NT2/D1 (cell line): ENCODE results near the gene RAMAC.
A peak's percentile ranks its signal among the peaks of the same experiment; 100 is the strongest.
"Not testable (repeated sequence)": the region's sequence is repeated elsewhere in the genome, so short reads cannot be mapped to it uniquely, and the experiment has no call there.

Experiments used
- DNase-seq: peaks from one replicate; pipeline ENCODE4 v3.0.0-alpha.2; 2011; ENCODE audit warnings: low read depth, low spot score
- H3K27me3 ChIP-seq: 2 replicates; pipeline ENCODE4 v1.6.0; 2011; ENCODE audit warnings: mild to moderate bottlenecking; ENCODE audit not compliant: insufficient read length, insufficient read depth
- H3K36me3 ChIP-seq: 2 replicates; pipeline ENCODE4 v1.6.1; 2011; ENCODE audit warnings: mild to moderate bottlenecking, low read length, mixed read lengths; ENCODE audit not compliant: insufficient read depth, insufficient read length
- H3K4me1 ChIP-seq: 2 replicates; pipeline ENCODE4 v1.5.1; 2011; ENCODE audit not compliant: insufficient read depth, insufficient read length
- H3K4me3 ChIP-seq: 2 replicates; pipeline ENCODE4 v1.5.1; 2011; ENCODE audit warnings: low read depth; ENCODE audit not compliant: insufficient read length
- H3K9ac ChIP-seq: 2 replicates; pipeline ENCODE4 v1.6.0; 2011; ENCODE audit warnings: low read depth; ENCODE audit not compliant: insufficient read length
- H3K9me3 ChIP-seq: 2 replicates; pipeline ENCODE4 v1.5.1; 2011; ENCODE audit warnings: mild to moderate bottlenecking, low read length; ENCODE audit not compliant: insufficient read depth
- SUZ12 ChIP-seq: IDR thresholded peaks from 2 replicates; pipeline ENCODE4 v1.6.1; 2011; ENCODE audit not compliant: insufficient read length, insufficient read depth; ENCODE audit errors: extremely low read depth
- YY1 ChIP-seq: IDR thresholded peaks from 2 replicates; pipeline ENCODE4 v1.6.1; 2011; ENCODE audit not compliant: insufficient read length, insufficient read depth
- ZNF274 ChIP-seq: IDR thresholded peaks from 2 replicates; pipeline ENCODE4 v1.6.1; 2011; ENCODE audit warnings: mild to moderate bottlenecking, low read depth, low read length

RAMAC gene

DNA sequence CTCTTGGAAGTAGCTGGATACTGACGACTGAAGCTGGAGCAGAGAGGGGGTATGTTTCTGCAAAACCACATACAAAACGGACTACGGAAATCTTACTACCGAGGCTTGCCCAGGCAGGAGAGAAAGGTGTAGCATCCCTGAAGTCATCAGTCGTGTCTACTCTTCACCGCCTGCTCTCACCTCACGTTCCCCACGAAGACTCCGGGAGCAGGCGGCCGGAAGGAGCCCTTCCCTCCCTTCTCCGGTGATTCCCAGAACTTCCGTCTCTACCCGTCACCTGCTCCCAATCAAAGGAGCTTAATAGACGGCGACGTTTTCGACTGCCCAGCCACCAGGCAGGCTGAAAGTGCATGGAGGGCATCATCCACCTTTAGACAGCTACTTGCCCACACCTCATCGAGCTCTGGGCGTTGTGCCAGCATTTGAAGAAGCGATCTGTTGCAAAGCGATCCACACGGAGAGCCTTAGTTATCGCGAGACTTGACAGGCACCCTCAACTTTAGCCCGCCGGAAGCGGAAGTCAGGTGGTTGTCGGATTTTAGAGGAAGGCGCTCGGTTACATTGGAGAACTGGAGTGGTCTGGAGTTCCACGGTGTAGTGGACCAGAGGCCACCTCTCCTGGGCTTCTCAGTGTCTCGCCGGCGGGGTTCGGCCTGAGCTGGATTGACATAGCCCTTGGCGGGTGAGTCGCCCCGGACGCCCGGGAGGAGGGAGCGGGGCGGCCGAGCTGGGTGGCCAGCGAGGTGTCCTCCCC, at the start of gene RAMAC:
Gene RAMAC (plus strand): TSS at position 523 of the 754 bp plus-strand sequence. CDS start 2,809 bp downstream, outside the sequence.
- DNase-seq: peak; percentile 92
- Histone ChIP-seq H3K9ac (peak within 1 kb of the TSS; percentile 83), H3K9me3 (no peaks in the 10 kb centered on the region), H3K4me3 (peak within 1 kb of the TSS; percentile 82), H3K4me1 (no peaks in the 10 kb centered on the region), H3K27me3 (no peaks in the 10 kb centered on the region), H3K36me3 (peaks cover 29% of the 10 kb centered on the region)
- TF ChIP-seq ZNF274 (no peak), YY1 (no peak), SUZ12 (no peak)

DNA sequence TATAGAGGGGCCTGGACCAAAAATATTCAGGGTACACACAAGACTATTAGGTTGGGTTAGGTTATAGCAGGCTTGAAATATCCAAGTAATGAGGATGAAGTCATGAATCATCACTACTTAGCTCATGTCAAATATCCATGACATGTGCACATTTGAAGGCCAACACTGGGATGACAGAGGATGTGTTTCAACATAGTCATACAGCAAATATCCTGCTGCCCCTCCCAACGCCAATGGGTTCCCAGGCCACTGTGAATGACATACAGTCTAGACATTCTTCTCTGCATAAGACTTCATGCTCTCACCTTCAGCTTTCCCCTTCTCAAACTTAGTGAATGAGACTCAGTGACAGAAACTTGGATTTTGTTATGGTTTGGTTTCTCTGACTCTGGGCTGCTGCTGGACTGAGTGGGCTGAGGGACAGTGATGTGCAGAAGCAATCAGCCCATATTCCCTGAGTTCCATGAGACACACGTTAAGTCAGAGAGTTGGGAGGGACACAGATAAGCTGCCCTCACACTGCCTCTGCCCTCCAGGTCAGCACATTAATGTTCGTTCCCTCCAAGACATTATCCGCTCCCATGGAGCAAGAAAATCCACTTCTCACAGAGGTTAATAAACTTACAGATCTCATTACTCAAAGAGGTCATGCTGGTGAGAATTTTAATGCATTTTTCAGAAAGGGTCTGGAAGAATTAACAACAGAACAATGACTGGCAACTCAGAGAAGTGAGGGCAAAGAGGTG, 48.9 kb upstream of the RAMAC start:
- DNase-seq: no peak
- no peaks in the 10 kb centered on the region for H3K4me1 ChIP-seq
- H3K9me3 ChIP-seq: no peaks in the 10 kb centered on the region
- TF ChIP-seq YY1 (no peak), SUZ12 (no peak), ZNF274 (no peak)
- no peaks in the 10 kb centered on the region for H3K27me3 ChIP-seq
- H3K36me3 ChIP-seq: no peaks in the 10 kb centered on the region
- no peak overlapping the region for H3K9ac ChIP-seq
- H3K4me3 ChIP-seq: no peak overlapping the region

DNA sequence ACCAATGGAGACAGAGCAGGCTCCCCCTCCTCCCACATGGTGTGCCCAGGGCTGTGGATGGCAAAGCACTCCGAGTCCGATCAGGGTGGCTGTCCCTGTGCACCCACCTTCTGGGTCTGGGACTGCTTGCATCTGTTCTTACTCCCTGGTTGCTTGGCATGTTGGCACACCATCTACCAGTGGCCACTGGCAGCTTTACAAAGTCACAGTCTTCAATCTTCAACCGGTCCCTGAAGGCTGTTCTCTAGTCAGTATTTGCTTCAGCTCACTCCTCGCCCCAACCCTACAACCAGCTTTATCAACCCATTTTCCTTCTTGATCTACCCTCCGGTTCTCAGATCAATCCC, 48.3 kb upstream of the RAMAC start:
- Histone ChIP-seq H3K4me3 (no peak overlapping the region), H3K4me1 (no peaks in the 10 kb centered on the region), H3K9ac (no peak overlapping the region), H3K27me3 (no peaks in the 10 kb centered on the region), H3K36me3 (no peaks in the 10 kb centered on the region), H3K9me3 (no peaks in the 10 kb centered on the region)
- TF ChIP-seq YY1 (no peak), ZNF274 (no peak), SUZ12 (no peak)
- no peak for DNase-seq

DNA sequence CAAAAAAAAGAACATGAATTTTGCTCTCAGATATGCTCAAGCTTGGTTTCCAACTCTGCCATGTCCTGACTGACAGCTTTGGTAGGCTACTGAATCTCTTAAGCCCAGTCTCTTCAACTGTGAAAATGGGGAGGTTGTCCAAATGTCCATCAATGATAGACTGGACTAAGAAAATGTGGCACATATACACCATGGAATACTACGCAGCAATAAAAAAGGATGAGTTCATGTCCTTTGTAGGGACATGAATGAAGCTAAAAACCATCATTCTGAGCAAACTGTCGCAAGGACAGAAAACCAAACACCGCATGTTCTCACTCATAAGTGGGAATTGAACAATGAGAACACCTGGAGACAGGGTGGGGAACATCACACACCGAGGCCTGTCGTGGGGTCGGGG, 46.3 kb upstream of the RAMAC start:
- not testable (repeated sequence) for H3K9ac ChIP-seq, H3K4me3 ChIP-seq, H3K27me3 ChIP-seq, H3K36me3 ChIP-seq, DNase-seq, H3K4me1 ChIP-seq, H3K9me3 ChIP-seq

DNA sequence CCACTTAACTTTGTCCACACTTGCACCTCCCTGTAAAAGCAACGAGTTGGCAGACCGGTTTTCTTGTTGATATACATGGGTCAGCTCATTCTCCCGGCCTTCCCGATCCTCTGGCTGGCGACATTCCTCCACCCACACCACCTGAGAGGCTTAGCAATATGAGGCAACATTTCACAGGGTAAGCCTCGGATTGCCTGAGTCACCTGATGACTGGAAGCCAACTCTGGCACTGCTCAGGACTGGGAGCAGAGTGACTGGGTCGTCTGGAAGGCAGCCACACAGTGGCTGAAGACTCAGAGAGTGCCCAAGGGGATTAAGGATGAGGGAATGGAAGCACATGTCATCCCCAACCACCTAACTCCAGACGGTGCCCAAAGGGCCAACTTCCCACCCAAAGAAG, 43.3 kb upstream of the RAMAC start:
- peaks cover 3% of the 10 kb centered on the region for H3K4me1 ChIP-seq
- H3K36me3 ChIP-seq: no peaks in the 10 kb centered on the region
- H3K4me3 ChIP-seq: no peak overlapping the region
- no peaks in the 10 kb centered on the region for H3K9me3 ChIP-seq
- TF ChIP-seq ZNF274 (no peak), SUZ12 (no peak), YY1 (no peak)
- H3K9ac ChIP-seq: no peak overlapping the region
- no peaks in the 10 kb centered on the region for H3K27me3 ChIP-seq
- no peak for DNase-seq

DNA sequence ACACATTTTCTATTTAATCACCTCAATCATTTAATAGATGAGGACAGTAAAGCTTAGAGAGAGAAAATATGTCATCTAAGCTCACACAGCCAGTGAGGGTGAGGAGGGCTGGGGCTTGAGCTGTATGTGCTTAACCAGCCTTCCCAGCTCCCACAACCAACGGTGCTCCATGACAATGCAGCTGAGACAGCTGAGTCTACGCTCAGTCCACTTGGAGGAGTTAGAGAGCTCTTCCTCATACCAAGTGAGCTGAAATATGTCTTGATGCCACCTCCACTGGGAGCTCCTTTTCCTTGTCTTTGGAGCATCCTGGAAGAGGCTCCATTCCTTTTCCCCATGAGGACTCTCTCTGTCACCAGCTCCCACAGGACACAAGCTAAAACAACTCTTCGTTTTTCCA, 42.8 kb upstream of the RAMAC start:
- peaks cover 3% of the 10 kb centered on the region for H3K4me1 ChIP-seq
- H3K9ac ChIP-seq: no peak overlapping the region
- no peak for DNase-seq
- TF ChIP-seq YY1 (no peak), SUZ12 (no peak), ZNF274 (no peak)
- H3K4me3 ChIP-seq: no peak overlapping the region
- H3K27me3 ChIP-seq: no peaks in the 10 kb centered on the region
- no peaks in the 10 kb centered on the region for H3K9me3 ChIP-seq
- no peaks in the 10 kb centered on the region for H3K36me3 ChIP-seq

DNA sequence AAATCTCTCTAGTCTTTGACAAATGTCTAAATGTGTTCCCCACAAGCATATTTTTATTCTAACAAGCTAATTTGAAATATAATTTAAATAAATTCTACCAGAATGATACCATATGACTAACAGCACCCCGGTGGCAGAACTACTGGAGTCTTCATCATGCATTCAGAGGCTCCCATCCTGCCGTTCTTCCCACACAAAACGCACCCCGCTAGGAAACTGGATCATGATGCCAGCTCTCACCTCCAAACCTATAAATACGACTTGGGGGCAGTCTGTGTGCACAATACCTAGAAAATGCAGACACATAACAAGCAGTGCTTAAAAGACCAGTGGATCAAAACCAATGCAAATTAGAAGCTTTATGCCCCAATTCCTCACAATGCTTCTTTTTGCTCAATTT, 42.0 kb upstream of the RAMAC start:
- Histone ChIP-seq H3K9me3 (no peaks in the 10 kb centered on the region), H3K4me3 (no peak overlapping the region), H3K9ac (no peak overlapping the region), H3K36me3 (no peaks in the 10 kb centered on the region), H3K27me3 (no peaks in the 10 kb centered on the region), H3K4me1 (peaks cover 3% of the 10 kb centered on the region)
- no peak for DNase-seq
- no peak for TF ChIP-seq YY1
- no peak for TF ChIP-seq ZNF274
- no peak for TF ChIP-seq SUZ12
